Transverse colon (tissue), 4 donors: Measurements from ENCODE around the gene CASKIN2.

Experiments
- CTCF ChIP-seq, 5 experiments: fragments of 200-600 bp in 3 of 5; fragments of 450-650 bp in 2 of 5; sonication (generic) in 3 of 5; IDR thresholded peaks; 1 replicate in 2 of 5; 2 replicates in 3 of 5; pipeline ENCODE4 v1.5.1; 2016 to 2017; ENCODE audit warnings: antibody characterized with exemption in 5 of 5, inconsistent platforms in 3 of 5, mild to moderate bottlenecking in 2 of 5, moderate library complexity in 1 of 5
- POLR2A ChIP-seq: fragments of 450-650 bp; IDR thresholded peaks from one replicate; pipeline ENCODE4 v1.6.1; 2016; ENCODE audit warnings: antibody characterized with exemption, mild to moderate bottlenecking, moderate library complexity
- POLR2AphosphoS5 ChIP-seq, 3 donors: sonication (generic); formaldehyde crosslinking; IDR thresholded peaks; one replicate each; pipeline ENCODE4 v1.6.1; 2016; ENCODE audit warnings: antibody characterized with exemption in 3 of 3

GRCh38 chr17:75482098-75482942, 33.0 kb downstream of the CASKIN2 start:
- no peak for TF ChIP-seq POLR2A
- no peak for TF ChIP-seq CTCF (IDR thresholded peaks at IDR 0.05)
- TF ChIP-seq POLR2AphosphoS5 (IDR thresholded peaks at IDR 0.05), result no peak
